Fibroblast of lung (primary cell): ENCODE results near the gene SPEF2.

Experiments used
- CTCF ChIP-seq, 2 donors: IDR thresholded peaks in 1 of 2; conservative IDR thresholded peaks in 1 of 2; 1 replicate in 1 of 2; 2 replicates in 1 of 2; pipeline ENCODE4 v1.5.1; 2011 to 2012; ENCODE audit warnings: low read length in 2 of 2, control low read depth in 1 of 2, inconsistent platforms in 1 of 2, low read depth in 1 of 2, mild to moderate bottlenecking in 1 of 2
- EZH2 ChIP-seq: IDR thresholded peaks from 2 replicates; pipeline ENCODE4 v1.5.1; 2012; ENCODE audit warnings: low read length, control low read depth, mild to moderate bottlenecking; ENCODE audit errors: missing control alignments

GRCh38 chr5:35803191-35803651, 185.6 kb downstream of the SPEF2 start:
- TF ChIP-seq CTCF (conservative IDR thresholded peaks at IDR 0.05 in 1 of 2, IDR thresholded peaks at IDR 0.05 in 1 of 2; ENCODE audit: low read depth in 1 of 2, low read length in 2 of 2) (no peak), EZH2 (no peak)
